Upper lobe of left lung (tissue), 6 donors: ENCODE data around the gene SLC39A13. TPM values are rescaled to one million over a fixed set of nuclear protein-coding genes. Genes with fewer than 3 reads are reported as not detected.

Source experiments
- ATAC-seq, 2 donors: fragments of 200-7000 bp; cut with Tn5 transposase; one replicate each; pipeline ENCODE4 v1.9.1; 2022; ENCODE audit warnings: mild to moderate bottlenecking in 2 of 2, moderate library complexity in 2 of 2; ENCODE audit not compliant: low FRiP score in 2 of 2
- DNase-seq, 2 donors: peaks; one replicate each; pipeline ENCODE4 v3.0.0-alpha.2; 2019 to 2020
- H3K27ac ChIP-seq, 4 donors: fragments of 200-600 bp; sonication (generic); one replicate each; pipeline ENCODE4 v1.5.1; 2016 to 2019
- H3K27me3 ChIP-seq, 4 donors: fragments of 200-600 bp; sonication (generic); one replicate each; pipeline ENCODE4 v1.5.1; 2017 to 2019
- H3K36me3 ChIP-seq, 4 donors: fragments of 200-600 bp; sonication (generic); one replicate each; pipeline ENCODE4 v1.5.1; 2016 to 2019
- H3K4me1 ChIP-seq, 4 donors: fragments of 200-600 bp; sonication (generic); one replicate each; pipeline ENCODE4 v1.5.1; 2018 to 2019
- H3K4me3 ChIP-seq, 4 donors: fragments of 200-600 bp; sonication (generic); one replicate each; pipeline ENCODE4 v1.5.1; 2017 to 2019; ENCODE audit warnings: mild to moderate bottlenecking in 2 of 4, moderate library complexity in 1 of 4
- H3K9me3 ChIP-seq, 4 donors: fragments of 200-600 bp; sonication (generic); one replicate each; pipeline ENCODE4 v1.5.1; 2018 to 2019
- CTCF ChIP-seq, 6 experiments: fragments of 450-650 bp in 4 of 6; fragments of 200-600 bp in 2 of 6; sonication (generic) in 2 of 6; IDR thresholded peaks; one replicate each; pipeline ENCODE4 v1.5.1; 2016 to 2019; ENCODE audit warnings: antibody characterized with exemption in 6 of 6
- EP300 ChIP-seq, 4 donors: sonication (generic); formaldehyde crosslinking; IDR thresholded peaks; one replicate each; pipeline ENCODE4 v1.5.1; 2017; ENCODE audit warnings: antibody characterized with exemption in 4 of 4, control low read depth in 2 of 4
- POLR2A ChIP-seq, 4 donors: fragments of 450-650 bp; IDR thresholded peaks; one replicate each; pipeline ENCODE4 v1.5.1; 2016 to 2017; ENCODE audit warnings: antibody characterized with exemption in 4 of 4, mild to moderate bottlenecking in 2 of 4
- POLR2AphosphoS5 ChIP-seq, 2 donors: sonication (generic); formaldehyde crosslinking; IDR thresholded peaks; one replicate each; pipeline ENCODE4 v1.5.1; 2017; ENCODE audit warnings: antibody characterized with exemption in 2 of 2
- WGBS, 2 donors: methylation state at CpG; one replicate each; pipeline ENCODE4 v1.1.5; 2017 to 2018; 5-methylcytosine and 5-hydroxymethylcytosine counted together
- total RNA-seq, 6 donors: library from RNA; depleted of rRNA in 4 of 6; stranded (reverse); fragments of >200 nt in 4 of 6; gene quantifications; one replicate each; pipeline versions ENCODE4 v1.1.0 to v1.2.1, GENCODE V29; 2016 to 2021
- donor health status: DM: no; HTN: no; CAD: no; lungs with moderate emphysema.
- donor health status: DM: no; HTN: yes; CAD: no; lungs with severe emphysema.

Gene SLC39A13
- total RNA-seq, 6 donors from 2014 or later = 47.9 to 98.8 (median 62.8) TPM

GRCh38 chr11:47360341-47360740, 48.0 kb upstream of the SLC39A13 start:
- Histone ChIP-seq H3K36me3 (no peaks in the 10 kb centered on the region), H3K4me3 (no peak overlapping the region), H3K4me1 (peaks cover 2 to 5% (median 3%) of the 10 kb centered on the region in 4 donors), H3K27ac (no peak overlapping the region), H3K9me3 (no peaks in the 10 kb centered on the region), H3K27me3 (no peaks in the 10 kb centered on the region)
- DNase-seq (no peak), ATAC-seq (no peak)
- 82 to 83% methylated on average over 15 of the region's 15 CpGs for WGBS, 2 donors
- no peak for TF ChIP-seq CTCF (IDR thresholded peaks at IDR 0.05)
- TF ChIP-seq POLR2AphosphoS5 (IDR thresholded peaks at IDR 0.05) = no peak
- TF ChIP-seq EP300 (IDR thresholded peaks at IDR 0.05) = no peak
- TF ChIP-seq POLR2A (IDR thresholded peaks at IDR 0.05) = no peak

- Histone ChIP-seq H3K9me3 (no peaks in the 10 kb centered on the region), H3K27me3 (no peaks in the 10 kb centered on the region), H3K36me3 (no peaks in the 10 kb centered on the region), H3K4me3 (no peak overlapping the region), H3K4me1 (no peaks in the 10 kb centered on the region), H3K27ac (no peak overlapping the region)
- TF ChIP-seq EP300 (IDR thresholded peaks at IDR 0.05) = no peak
- no peak for TF ChIP-seq CTCF (IDR thresholded peaks at IDR 0.05)
- no peak for TF ChIP-seq POLR2AphosphoS5 (IDR thresholded peaks at IDR 0.05)
- TF ChIP-seq POLR2A (IDR thresholded peaks at IDR 0.05) = no peak
- ATAC-seq (no peak), DNase-seq (no peak)
- WGBS, 2 donors = 79 to 85% methylated on average over 13 of the region's 13 CpGs
Measured at GRCh38 chr11:47361419-47361818, 47.0 kb upstream of the SLC39A13 start.

GRCh38 chr11:47366020-47366490, 42.3 kb upstream of the SLC39A13 start:
- Histone ChIP-seq H3K4me3 (no peak overlapping the region), H3K9me3 (no peaks in the 10 kb centered on the region), H3K4me1 (no peaks in the 10 kb centered on the region), H3K27me3 (no peaks in the 10 kb centered on the region), H3K36me3 (no peaks in the 10 kb centered on the region), H3K27ac (no peak overlapping the region)
- TF ChIP-seq EP300 (IDR thresholded peaks at IDR 0.05) (no peak), CTCF (IDR thresholded peaks at IDR 0.05) (no peak), POLR2AphosphoS5 (IDR thresholded peaks at IDR 0.05) (no peak), POLR2A (IDR thresholded peaks at IDR 0.05) (no peak)
- 59 to 78% methylated on average over 1 of the region's 1 CpG for WGBS, 2 donors
- DNase-seq (no peak), ATAC-seq (no peak)

- Histone ChIP-seq H3K27me3 (no peaks in the 10 kb centered on the region), H3K9me3 (no peaks in the 10 kb centered on the region), H3K36me3 (no peaks in the 10 kb centered on the region), H3K27ac (no peak overlapping the region), H3K4me3 (no peak overlapping the region), H3K4me1 (peaks cover 5 to 11% (median 7%) of the 10 kb centered on the region in 4 donors)
- DNase-seq (no peak), ATAC-seq (no peak)
- TF ChIP-seq POLR2A (IDR thresholded peaks at IDR 0.05) = no peak
- TF ChIP-seq EP300 (IDR thresholded peaks at IDR 0.05) = no peak
- no peak for TF ChIP-seq POLR2AphosphoS5 (IDR thresholded peaks at IDR 0.05)
- no peak for TF ChIP-seq CTCF (IDR thresholded peaks at IDR 0.05)
- 43 to 57% methylated on average over 3 of the region's 3 CpGs for WGBS, 2 donors
Measured at GRCh38 chr11:47369676-47370075, 38.7 kb upstream of the SLC39A13 start.

- Histone ChIP-seq H3K36me3 (no peaks in the 10 kb centered on the region), H3K27ac (no peak overlapping the region), H3K9me3 (no peaks in the 10 kb centered on the region), H3K4me3 (no peak overlapping the region), H3K4me1 (peaks cover 5 to 11% (median 7%) of the 10 kb centered on the region in 4 donors), H3K27me3 (no peaks in the 10 kb centered on the region)
- 66 to 81% methylated on average over 7 of the region's 7 CpGs for WGBS, 2 donors
- no peak for ATAC-seq
- TF ChIP-seq POLR2A (IDR thresholded peaks at IDR 0.05) (no peak), CTCF (IDR thresholded peaks at IDR 0.05) (no peak), POLR2AphosphoS5 (IDR thresholded peaks at IDR 0.05) (no peak), EP300 (IDR thresholded peaks at IDR 0.05) (no peak)
- DNase-seq = no peak
Measured at GRCh38 chr11:47372422-47372821, 36.0 kb upstream of the SLC39A13 start.
